Esophagus squamous epithelium (tissue), 4 donors: ENCODE measurements around the gene TNS1.

ENCODE experiments used
- CTCF ChIP-seq, 6 experiments: fragments of 450-650 bp in 4 of 6; fragments of 200-600 bp in 2 of 6; sonication (generic) in 2 of 6; IDR thresholded peaks; one replicate each; pipeline ENCODE4 v1.5.1; 2016 to 2019; ENCODE audit warnings: antibody characterized with exemption in 6 of 6, mild to moderate bottlenecking in 4 of 6, moderate library complexity in 4 of 6
- POLR2A ChIP-seq, 4 donors: fragments of 450-650 bp; IDR thresholded peaks; one replicate each; pipeline ENCODE4 v1.6.1; 2017; ENCODE audit warnings: antibody characterized with exemption in 4 of 4, mild to moderate bottlenecking in 4 of 4, moderate library complexity in 3 of 4

GRCh38 chr2:218021536-218022071 lies 18.8 kb upstream of the TNS1 start:
- TF ChIP-seq CTCF (IDR thresholded peaks at IDR 0.05) (no peak), POLR2A (IDR thresholded peaks at IDR 0.05) (no peak)
